ENCODE results near the gene RHOH. TPM values are rescaled to one million over a fixed set of nuclear protein-coding genes. Genes with fewer than 3 reads are reported as not detected.

Gene RHOH
- total and polyA plus RNA-seq, 9 of the 15 experiments (the other 6 are each of a cell fraction or from before 2014, with no cell fraction given) = 14.3 to 37.7 (median 23.2) TPM

GRCh38 chr4:40228497-40229365, 31.9 kb downstream of the RHOH start (continued):
- TF ChIP-seq MXD1 (CRISPR knock-in tag; IDR thresholded peaks at IDR 0.05; ENCODE audit: borderline replicate concordance, poor library complexity, severe bottlenecking) = no peak
- TF ChIP-seq STAT5B (CRISPR knock-in tag; IDR thresholded peaks at IDR 0.05) = no peak
- TF ChIP-seq RBM17 (IDR thresholded peaks at IDR 0.05; ENCODE audit: borderline replicate concordance, low read depth, low read length) = no peak
- TF ChIP-seq SNRNP70 (optimal IDR thresholded peaks at IDR 0.05; ENCODE audit: low read depth, low read length) = no peak
- TF ChIP-seq FUS (optimal IDR thresholded peaks at IDR 0.05; ENCODE audit: low read depth, low read length) = no peak
- no peak for TF ChIP-seq JUNB (CRISPR knock-in tag; conservative IDR thresholded peaks at IDR 0.05)
- TF ChIP-seq SMC3 (conservative IDR thresholded peaks at IDR 0.05; ENCODE audit: insufficient read depth, low read depth, low read length) = peak; percentile 42; the same call in 1 of the 2 replicates
- no peak for TF ChIP-seq NCOR1 (IDR thresholded peaks at IDR 0.05)
- no peak for TF ChIP-seq TCF3 (CRISPR knock-in tag; IDR thresholded peaks at IDR 0.05)
- TF ChIP-seq GABPB1 (CRISPR knock-in tag; IDR thresholded peaks at IDR 0.05) = no peak
- no peak for TF ChIP-seq HNRNPK (IDR thresholded peaks at IDR 0.05; ENCODE audit: low read depth, low read length, poor library complexity, severe bottlenecking)
- TF ChIP-seq RAD21 (CRISPR knock-in tag; conservative IDR thresholded peaks at IDR 0.05 in 1 of 2, IDR thresholded peaks at IDR 0.05 in 1 of 2) = peak; percentile 62 to 75
- TF ChIP-seq CTCFL (IDR thresholded peaks at IDR 0.05; ENCODE audit: borderline replicate concordance, insufficient read depth, low read depth, low read length, poor library complexity, severe bottlenecking) = peak; percentile 59
- no peak for TF ChIP-seq ZC3H4 (CRISPR knock-in tag; IDR thresholded peaks at IDR 0.05; ENCODE audit: borderline replicate concordance)
- peak; percentile 57 to 71 (median 61) for TF ChIP-seq CTCF (IDR thresholded peaks at IDR 0.05 in 2 of 3, conservative IDR thresholded peaks at IDR 0.05 in 1 of 3; ENCODE audit: insufficient read depth in 2 of 3, low read depth in 1 of 3, low read length in 3 of 3)
- TF ChIP-seq ATF7 (IDR thresholded peaks at IDR 0.05) = 0 out of 2 replicates have a peak, but pooled peaks have one; percentile 12
- TF ChIP-seq DLX4 (CRISPR knock-in tag; IDR thresholded peaks at IDR 0.05) = no peak
- no peak for TF ChIP-seq HMGN3 (IDR thresholded peaks at IDR 0.05; ENCODE audit: borderline replicate concordance, extremely low read depth, insufficient read length, low read depth, low read length)
- no peak for TF ChIP-seq CHD4 (IDR thresholded peaks at IDR 0.05; ENCODE audit: insufficient read depth, insufficient replicate concordance, low read depth, low read length, poor library complexity, severe bottlenecking)
- no peak for TF ChIP-seq SP2 (IDR thresholded peaks at IDR 0.05; ENCODE audit: extremely low read depth, low read depth, low read length, poor library complexity, severe bottlenecking)
- TF ChIP-seq FOXJ2 (tag; IDR thresholded peaks at IDR 0.05) = no peak

Data from K562 (cell line).